Activated naive CD4-positive, alpha-beta T cell treated with anti-CD3 and anti-CD28 coated beads, Interleukin-2, amount 50 U/mL, for 24 hours (primary cell): Measurements from ENCODE around the gene LRP1.

Source experiments
- H3K27ac Mint-ChIP-seq: one replicate; pipeline ENCODE4 v1.8.0; 2021; ENCODE audit warnings: mild to moderate bottlenecking, mixed read lengths
- H3K27me3 Mint-ChIP-seq: one replicate; pipeline ENCODE4 v1.8.0; 2021; ENCODE audit warnings: mixed read lengths
- H3K36me3 Mint-ChIP-seq: one replicate; pipeline ENCODE4 v1.8.0; 2021; ENCODE audit warnings: mixed read lengths
- H3K4me1 Mint-ChIP-seq: one replicate; pipeline ENCODE4 v1.8.0; 2021; ENCODE audit warnings: mixed read lengths
- H3K4me3 Mint-ChIP-seq: one replicate; pipeline ENCODE4 v1.8.0; 2021; ENCODE audit warnings: mild to moderate bottlenecking, mixed read lengths
- H3K9me3 Mint-ChIP-seq: one replicate; pipeline ENCODE4 v1.8.0; 2021; ENCODE audit warnings: mixed read lengths

The LRP1 gene

GRCh38 chr12:57150400-57151000, 22.2 kb downstream of the LRP1 start:
- Mint-ChIP-seq H3K36me3 (peaks cover 4% of the 10 kb centered on the region), H3K27me3 (no peaks in the 10 kb centered on the region), H3K27ac (no peak overlapping the region), H3K4me3 (no peak overlapping the region), H3K9me3 (no peaks in the 10 kb centered on the region), H3K4me1 (no peaks in the 10 kb centered on the region)

- Mint-ChIP-seq H3K27me3 (no peaks in the 10 kb centered on the region), H3K27ac (no peak overlapping the region), H3K36me3 (peaks cover 4% of the 10 kb centered on the region), H3K4me1 (no peaks in the 10 kb centered on the region), H3K9me3 (no peaks in the 10 kb centered on the region), H3K4me3 (no peak overlapping the region)
These were observed 23.7 kb downstream of the LRP1 start for GRCh38 chr12:57151741-57152630.

- Mint-ChIP-seq H3K27me3 (no peaks in the 10 kb centered on the region), H3K27ac (no peak overlapping the region), H3K9me3 (no peaks in the 10 kb centered on the region), H3K36me3 (peaks cover 4% of the 10 kb centered on the region), H3K4me1 (peaks cover 2% of the 10 kb centered on the region), H3K4me3 (no peak overlapping the region)
These were observed 24.4 kb downstream of the LRP1 start for GRCh38 chr12:57152639-57153038.

- H3K9me3 Mint-ChIP-seq, result no peaks in the 10 kb centered on the region
- no peak overlapping the region for H3K27ac Mint-ChIP-seq
- H3K27me3 Mint-ChIP-seq, result no peaks in the 10 kb centered on the region
- peaks cover 8% of the 10 kb centered on the region for H3K4me1 Mint-ChIP-seq
- H3K36me3 Mint-ChIP-seq, result peaks cover 4% of the 10 kb centered on the region
- no peak overlapping the region for H3K4me3 Mint-ChIP-seq
These were observed 25.2 kb downstream of the LRP1 start for GRCh38 chr12:57153415-57153997.

- Mint-ChIP-seq H3K4me3 (no peak overlapping the region), H3K27me3 (no peaks in the 10 kb centered on the region), H3K4me1 (peaks cover 8% of the 10 kb centered on the region), H3K36me3 (peaks cover 4% of the 10 kb centered on the region), H3K27ac (no peak overlapping the region), H3K9me3 (no peaks in the 10 kb centered on the region)
These were observed 25.8 kb downstream of the LRP1 start for GRCh38 chr12:57154076-57154475.

GRCh38 chr12:57154804-57155434, 26.6 kb downstream of the LRP1 start:
- Mint-ChIP-seq H3K36me3 (peaks cover 2% of the 10 kb centered on the region), H3K4me1 (peaks cover 8% of the 10 kb centered on the region), H3K27ac (no peak overlapping the region), H3K27me3 (no peaks in the 10 kb centered on the region), H3K9me3 (no peaks in the 10 kb centered on the region), H3K4me3 (no peak overlapping the region)

GRCh38 chr12:57156701-57157403, 28.6 kb downstream of the LRP1 start:
- Mint-ChIP-seq H3K9me3 (no peaks in the 10 kb centered on the region), H3K36me3 (peaks cover 2% of the 10 kb centered on the region), H3K27me3 (no peaks in the 10 kb centered on the region), H3K4me3 (no peak overlapping the region), H3K4me1 (peaks cover 8% of the 10 kb centered on the region), H3K27ac (peak overlapping the region; percentile 68)

- Mint-ChIP-seq H3K9me3 (no peaks in the 10 kb centered on the region), H3K4me1 (peaks cover 8% of the 10 kb centered on the region), H3K27ac (no peak overlapping the region), H3K36me3 (peaks cover 2% of the 10 kb centered on the region), H3K27me3 (no peaks in the 10 kb centered on the region), H3K4me3 (no peak overlapping the region)
These were observed 29.4 kb downstream of the LRP1 start for GRCh38 chr12:57157588-57158173.

- H3K4me1 Mint-ChIP-seq, result peaks cover 8% of the 10 kb centered on the region
- H3K27ac Mint-ChIP-seq, result no peak overlapping the region
- H3K27me3 Mint-ChIP-seq, result no peaks in the 10 kb centered on the region
- no peak overlapping the region for H3K4me3 Mint-ChIP-seq
- no peaks in the 10 kb centered on the region for H3K9me3 Mint-ChIP-seq
- peaks cover 2% of the 10 kb centered on the region for H3K36me3 Mint-ChIP-seq
These were observed 29.9 kb downstream of the LRP1 start for GRCh38 chr12:57158186-57158585.

- H3K27ac Mint-ChIP-seq, result no peak overlapping the region
- peaks cover 8% of the 10 kb centered on the region for H3K4me1 Mint-ChIP-seq
- H3K36me3 Mint-ChIP-seq, result peaks cover 2% of the 10 kb centered on the region
- H3K9me3 Mint-ChIP-seq, result no peaks in the 10 kb centered on the region
- H3K4me3 Mint-ChIP-seq, result no peak overlapping the region
- no peaks in the 10 kb centered on the region for H3K27me3 Mint-ChIP-seq
These were observed 30.4 kb downstream of the LRP1 start for GRCh38 chr12:57158665-57159064.

GRCh38 chr12:57159311-57159710, 31.0 kb downstream of the LRP1 start:
- no peak overlapping the region for H3K27ac Mint-ChIP-seq
- no peak overlapping the region for H3K4me3 Mint-ChIP-seq
- peaks cover 2% of the 10 kb centered on the region for H3K36me3 Mint-ChIP-seq
- no peaks in the 10 kb centered on the region for H3K27me3 Mint-ChIP-seq
- H3K4me1 Mint-ChIP-seq, result peaks cover 8% of the 10 kb centered on the region
- H3K9me3 Mint-ChIP-seq, result no peaks in the 10 kb centered on the region

- Mint-ChIP-seq H3K9me3 (no peaks in the 10 kb centered on the region), H3K36me3 (peaks cover 2% of the 10 kb centered on the region), H3K4me1 (peaks cover 8% of the 10 kb centered on the region), H3K27ac (no peak overlapping the region), H3K27me3 (no peaks in the 10 kb centered on the region), H3K4me3 (no peak overlapping the region)
These were observed 31.8 kb downstream of the LRP1 start for GRCh38 chr12:57160040-57160439.

- no peaks in the 10 kb centered on the region for H3K9me3 Mint-ChIP-seq
- no peak overlapping the region for H3K4me3 Mint-ChIP-seq
- H3K27ac Mint-ChIP-seq, result no peak overlapping the region
- H3K4me1 Mint-ChIP-seq, result peaks cover 8% of the 10 kb centered on the region
- H3K36me3 Mint-ChIP-seq, result no peaks in the 10 kb centered on the region
- no peaks in the 10 kb centered on the region for H3K27me3 Mint-ChIP-seq
These were observed 32.5 kb downstream of the LRP1 start for GRCh38 chr12:57160741-57161140.

- no peaks in the 10 kb centered on the region for H3K36me3 Mint-ChIP-seq
- no peak overlapping the region for H3K4me3 Mint-ChIP-seq
- no peaks in the 10 kb centered on the region for H3K9me3 Mint-ChIP-seq
- H3K27me3 Mint-ChIP-seq, result no peaks in the 10 kb centered on the region
- peaks cover 11% of the 10 kb centered on the region for H3K4me1 Mint-ChIP-seq
- no peak overlapping the region for H3K27ac Mint-ChIP-seq
These were observed 33.2 kb downstream of the LRP1 start for GRCh38 chr12:57161491-57161890.

GRCh38 chr12:57162553-57163125, 34.4 kb downstream of the LRP1 start:
- Mint-ChIP-seq H3K9me3 (no peaks in the 10 kb centered on the region), H3K4me1 (peaks cover 18% of the 10 kb centered on the region), H3K4me3 (no peak overlapping the region), H3K27ac (no peak overlapping the region), H3K36me3 (peaks cover 2% of the 10 kb centered on the region), H3K27me3 (no peaks in the 10 kb centered on the region)
